Measurements from ENCODE around the gene PPP2R5C. TPM values are rescaled to one million over a fixed set of nuclear protein-coding genes. Genes with fewer than 3 reads are reported as not detected.
"Not testable (repeated sequence)": the region's sequence is repeated elsewhere in the genome, so short reads cannot be mapped to it uniquely, and the experiment has no call there.

Gene PPP2R5C
- total RNA-seq, 2 donors from 2014 or later: 146 to 153 TPM

DNA sequence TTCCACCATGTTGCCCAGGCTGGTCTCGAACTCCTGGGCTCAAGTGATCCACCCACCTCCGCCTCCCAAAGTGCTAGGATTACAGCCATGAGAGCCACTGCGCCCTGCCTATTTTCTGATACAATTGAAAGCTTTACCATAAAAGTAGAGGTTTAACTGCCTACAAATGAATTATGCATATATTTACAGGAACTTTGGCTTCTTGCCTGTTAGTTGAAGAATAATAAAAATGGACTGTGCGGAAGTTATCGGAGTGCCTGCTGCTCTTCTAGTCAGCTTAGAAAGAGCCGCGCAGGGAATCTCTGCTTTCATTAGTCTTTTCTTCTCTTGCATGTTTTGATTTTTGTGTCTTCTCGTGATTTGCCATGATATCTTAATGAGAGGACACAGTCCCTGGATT is 34.5 kb downstream of the PPP2R5C start:
- no peak overlapping the region for H3K4me3 ChIP-seq
- H3K36me3 ChIP-seq: no peaks in the 10 kb centered on the region
- no peaks in the 10 kb centered on the region for H3K9me3 ChIP-seq
- no peak for DNase-seq
- TF ChIP-seq, protein P1, sequence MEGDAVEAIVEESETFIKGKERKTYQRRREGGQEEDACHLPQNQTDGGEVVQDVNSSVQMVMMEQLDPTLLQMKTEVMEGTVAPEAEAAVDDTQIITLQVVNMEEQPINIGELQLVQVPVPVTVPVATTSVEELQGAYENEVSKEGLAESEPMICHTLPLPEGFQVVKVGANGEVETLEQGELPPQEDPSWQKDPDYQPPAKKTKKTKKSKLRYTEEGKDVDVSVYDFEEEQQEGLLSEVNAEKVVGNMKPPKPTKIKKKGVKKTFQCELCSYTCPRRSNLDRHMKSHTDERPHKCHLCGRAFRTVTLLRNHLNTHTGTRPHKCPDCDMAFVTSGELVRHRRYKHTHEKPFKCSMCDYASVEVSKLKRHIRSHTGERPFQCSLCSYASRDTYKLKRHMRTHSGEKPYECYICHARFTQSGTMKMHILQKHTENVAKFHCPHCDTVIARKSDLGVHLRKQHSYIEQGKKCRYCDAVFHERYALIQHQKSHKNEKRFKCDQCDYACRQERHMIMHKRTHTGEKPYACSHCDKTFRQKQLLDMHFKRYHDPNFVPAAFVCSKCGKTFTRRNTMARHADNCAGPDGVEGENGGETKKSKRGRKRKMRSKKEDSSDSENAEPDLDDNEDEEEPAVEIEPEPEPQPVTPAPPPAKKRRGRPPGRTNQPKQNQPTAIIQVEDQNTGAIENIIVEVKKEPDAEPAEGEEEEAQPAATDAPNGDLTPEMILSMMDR (IDR thresholded peaks at IDR 0.05): no peak
- H3K4me1 ChIP-seq: no peaks in the 10 kb centered on the region
- intact Hi-C loops (cut with DNase I): no loop called here
- H3K27ac ChIP-seq: no peak overlapping the region
- H3K9ac ChIP-seq (ENCODE audit: low read depth in 2 of 2, low read length in 2 of 2): no peak overlapping the region
- H3K27me3 ChIP-seq: no peaks in the 10 kb centered on the region

DNA sequence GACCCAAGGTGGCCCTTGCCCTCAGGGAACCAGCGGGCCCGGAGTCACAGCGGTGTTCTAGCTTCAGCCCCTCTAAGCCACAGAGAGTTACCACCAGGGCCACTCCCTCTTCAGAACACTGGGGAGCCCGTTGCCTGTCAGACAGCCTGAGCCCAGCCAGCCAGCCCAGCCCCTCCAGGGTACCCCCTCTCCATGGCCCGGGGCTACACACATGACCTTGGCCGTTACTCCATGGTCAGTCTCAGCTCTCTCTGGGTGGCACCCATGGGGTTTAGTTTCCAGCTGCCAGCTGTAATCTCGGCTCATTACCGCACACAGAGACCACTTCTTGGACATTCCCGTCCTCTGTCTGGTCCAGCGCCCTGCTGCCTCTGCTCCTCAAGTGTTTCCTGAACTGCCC is 35.0 kb downstream of the PPP2R5C start:
- H3K27ac ChIP-seq: no peak overlapping the region
- H3K4me1 ChIP-seq: no peaks in the 10 kb centered on the region
- H3K36me3 ChIP-seq: no peaks in the 10 kb centered on the region
- no peak overlapping the region for H3K4me3 ChIP-seq
- H3K9ac ChIP-seq (ENCODE audit: low read depth in 2 of 2, low read length in 2 of 2): no peak overlapping the region
- no peak for DNase-seq
- H3K27me3 ChIP-seq: no peaks in the 10 kb centered on the region
- intact Hi-C loops (cut with DNase I): no loop called here
- TF ChIP-seq, protein P1 (IDR thresholded peaks at IDR 0.05): no peak
- no peaks in the 10 kb centered on the region for H3K9me3 ChIP-seq

GRCh38 chr14:101797856-101798255 is 36.3 kb downstream of the PPP2R5C start:
- Histone ChIP-seq H3K4me1 (no peaks in the 10 kb centered on the region), H3K27ac (no peak overlapping the region), H3K9ac (ENCODE audit: low read depth in 2 of 2, low read length in 2 of 2) (no peak overlapping the region), H3K4me3 (no peak overlapping the region), H3K9me3 (no peaks in the 10 kb centered on the region), H3K36me3 (no peaks in the 10 kb centered on the region), H3K27me3 (no peaks in the 10 kb centered on the region)
- TF ChIP-seq, protein P1 (IDR thresholded peaks at IDR 0.05): no peak
- no peak for DNase-seq
- intact Hi-C loops (cut with DNase I): no loop called here

DNA sequence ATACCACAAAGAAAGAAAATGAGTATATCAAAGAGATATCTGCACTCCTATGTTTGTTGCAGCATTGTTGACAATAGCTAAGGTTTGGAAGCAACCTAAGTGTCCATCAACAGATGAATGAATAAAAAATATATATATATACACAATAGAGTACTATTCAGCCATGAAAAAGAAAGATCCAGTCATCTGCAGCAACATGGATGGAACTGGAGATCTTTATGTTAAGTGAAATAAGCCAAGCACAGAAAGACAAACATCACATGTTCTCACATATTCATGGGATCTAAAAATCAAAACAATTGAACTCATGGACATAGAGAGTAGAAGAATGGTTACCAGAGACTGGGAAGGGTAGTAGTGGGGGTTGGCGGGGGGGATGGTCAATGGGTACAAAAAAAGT is 42.9 kb downstream of the PPP2R5C start:
- H3K4me1 ChIP-seq; DNase-seq; H3K27me3 ChIP-seq; H3K9ac ChIP-seq (ENCODE audit: low read depth in 2 of 2, low read length in 2 of 2); H3K4me3 ChIP-seq; H3K9me3 ChIP-seq; intact Hi-C loops (cut with DNase I); H3K36me3 ChIP-seq; H3K27ac ChIP-seq: not testable (repeated sequence)

DNA sequence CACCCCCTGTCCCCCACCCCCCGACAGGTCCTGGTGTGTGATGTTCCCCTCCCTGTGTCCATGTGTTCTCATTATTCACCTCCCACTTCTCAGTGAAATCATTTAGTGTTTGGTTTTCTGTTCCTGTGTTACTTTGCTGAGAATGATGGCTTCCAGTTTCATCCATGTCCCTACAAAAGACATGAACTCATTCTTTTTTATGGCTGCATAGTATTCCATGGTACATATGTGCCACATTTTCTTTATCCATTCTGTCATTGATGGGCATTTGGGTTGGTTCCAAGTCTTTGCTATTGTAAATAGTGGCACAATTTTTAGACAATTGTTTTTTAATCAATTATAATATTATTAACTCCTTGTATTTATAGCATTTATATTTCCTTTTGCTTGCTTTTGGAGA is 44.7 kb downstream of the PPP2R5C start:
- H3K9ac ChIP-seq (ENCODE audit: low read depth in 2 of 2, low read length in 2 of 2); H3K4me3 ChIP-seq; DNase-seq; intact Hi-C loops (cut with DNase I); H3K27me3 ChIP-seq; H3K4me1 ChIP-seq; H3K36me3 ChIP-seq; H3K27ac ChIP-seq; H3K9me3 ChIP-seq: not testable (repeated sequence)

DNA sequence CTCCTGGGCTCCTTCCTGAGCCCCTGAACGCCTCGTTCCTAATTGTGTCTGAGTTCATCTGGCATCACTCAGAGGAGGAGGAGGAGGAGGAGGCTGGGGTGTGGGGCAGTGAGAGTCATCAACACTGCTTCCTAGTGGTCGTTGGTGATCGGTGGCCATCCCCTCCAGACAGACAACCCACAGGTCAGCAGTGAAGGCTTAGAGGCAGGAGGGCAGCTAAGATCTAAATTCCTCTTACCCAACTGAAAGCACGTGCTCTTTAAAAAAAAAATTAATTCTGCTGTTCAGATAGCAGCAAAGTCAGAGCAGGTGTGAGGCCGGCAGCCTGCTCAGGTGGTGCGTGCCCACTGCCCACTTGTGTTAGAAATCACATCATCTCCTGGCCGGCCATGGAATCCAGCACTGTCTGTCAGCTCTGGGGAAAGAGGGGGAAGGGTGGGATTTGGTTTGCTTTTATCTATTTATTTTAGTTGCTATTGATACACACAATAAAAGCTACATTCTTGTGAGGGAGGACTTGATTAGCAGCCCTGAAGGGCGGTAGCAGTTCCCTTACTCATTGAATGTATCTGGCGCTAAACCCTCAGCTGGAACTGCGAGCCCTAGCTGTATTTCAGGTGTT is 46.6 kb downstream of the PPP2R5C start:
- Histone ChIP-seq H3K9ac (ENCODE audit: low read depth in 2 of 2, low read length in 2 of 2) (no peak overlapping the region), H3K27me3 (no peaks in the 10 kb centered on the region), H3K9me3 (no peaks in the 10 kb centered on the region), H3K4me1 (peaks cover 11% of the 10 kb centered on the region), H3K36me3 (no peaks in the 10 kb centered on the region), H3K27ac (peak overlapping the region; percentile 14), H3K4me3 (no peak overlapping the region)
- DNase-seq: no peak
- TF ChIP-seq, protein P1 (IDR thresholded peaks at IDR 0.05): no peak
- intact Hi-C loops (cut with DNase I): no loop called here

Measured in colonic mucosa (tissue), 4 donors.